ENCODE measurements around the gene DSCAM.
"Not testable (repeated sequence)": the region's sequence is repeated elsewhere in the genome, so short reads cannot be mapped to it uniquely, and the experiment has no call there.

Gene DSCAM

DNA sequence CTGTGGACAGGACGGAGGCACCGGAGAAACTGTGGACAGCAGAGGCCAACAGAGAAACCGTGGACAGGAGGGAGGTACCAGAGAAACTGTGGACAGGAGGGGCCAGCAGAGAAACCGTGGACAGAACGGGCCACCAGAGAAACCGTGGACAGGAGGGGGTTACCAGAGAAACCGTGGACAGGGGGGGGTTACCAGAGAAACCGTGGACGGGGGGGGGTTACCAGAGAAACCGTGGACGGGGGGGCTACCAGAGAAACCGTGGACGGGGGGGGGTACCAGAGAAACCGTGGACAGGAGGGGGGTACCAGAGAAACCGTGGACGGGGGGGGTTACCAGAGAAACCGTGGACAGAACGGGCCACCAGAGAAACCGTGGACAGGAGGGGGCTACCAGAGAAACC, 664.5 kb downstream of the DSCAM start:
- not testable (repeated sequence) for H3K4me2 ChIP-seq (ENCODE audit: low read length); H3K56ac ChIP-seq (ENCODE audit: low read length); H2AK5ac ChIP-seq (ENCODE audit: low read length); H3K9ac ChIP-seq (ENCODE audit: low read length); H3K27ac ChIP-seq (ENCODE audit: low read depth, low read length); H4K8ac ChIP-seq (ENCODE audit: low read depth, low read length); DNase-seq; H3K4me1 ChIP-seq (ENCODE audit: control insufficient read depth, low read depth, low read length); H3K23ac ChIP-seq (ENCODE audit: low read length); H3K36me3 ChIP-seq (ENCODE audit: control insufficient read depth, insufficient read depth, low read length); H3K27me3 ChIP-seq (ENCODE audit: insufficient read depth, low read length, poor library complexity); H2BK120ac ChIP-seq (ENCODE audit: low read depth, low read length); H3K18ac ChIP-seq (ENCODE audit: low read length); H2BK5ac ChIP-seq (ENCODE audit: low read length); H3K4ac ChIP-seq (ENCODE audit: low read depth, low read length); H3K79me2 ChIP-seq (ENCODE audit: control insufficient read depth, insufficient read depth, low read length); H4K5ac ChIP-seq (ENCODE audit: low read length); H3K79me1 ChIP-seq (ENCODE audit: low read length); H3K4me3 ChIP-seq (ENCODE audit: low read length); H2BK15ac ChIP-seq (replicated peaks; ENCODE audit: low read depth)
- WGBS (ENCODE audit: extremely low coverage, insufficient coverage, low lambda C conversion rate) = no CpG with 5 or more reads among the region's 19 CpGs

GRCh38 chr21:40179166-40179565, 667.8 kb downstream of the DSCAM start:
- Histone ChIP-seq H4K8ac (ENCODE audit: low read depth, low read length) (no peak overlapping the region), H3K9ac (ENCODE audit: low read length) (no peak overlapping the region), H3K27me3 (ENCODE audit: insufficient read depth, low read length, poor library complexity) (no peaks in the 10 kb centered on the region), H3K56ac (ENCODE audit: low read length) (no peak overlapping the region), H3K18ac (ENCODE audit: low read length) (no peak overlapping the region), H3K4me1 (ENCODE audit: control insufficient read depth, low read depth, low read length) (no peaks in the 10 kb centered on the region), H3K4ac (ENCODE audit: low read depth, low read length) (no peak overlapping the region), H3K79me1 (ENCODE audit: low read length) (no peaks in the 10 kb centered on the region), H2BK5ac (ENCODE audit: low read length) (no peak overlapping the region), H2AK5ac (ENCODE audit: low read length) (no peak overlapping the region), H2BK120ac (ENCODE audit: low read depth, low read length) (no peak overlapping the region), H2BK15ac (replicated peaks; ENCODE audit: low read depth) (no peak overlapping the region), H3K27ac (ENCODE audit: low read depth, low read length) (no peak overlapping the region), H3K79me2 (ENCODE audit: control insufficient read depth, insufficient read depth, low read length) (no peaks in the 10 kb centered on the region), H3K36me3 (ENCODE audit: control insufficient read depth, insufficient read depth, low read length) (no peaks in the 10 kb centered on the region), H4K5ac (ENCODE audit: low read length) (no peak overlapping the region), H3K4me2 (ENCODE audit: low read length) (no peak overlapping the region), H3K4me3 (ENCODE audit: low read length) (no peak overlapping the region), H3K23ac (ENCODE audit: low read length) (no peak overlapping the region)
- no CpG with 5 or more reads among the region's 5 CpGs for WGBS (ENCODE audit: extremely low coverage, insufficient coverage, low lambda C conversion rate)
- no peak for DNase-seq

DNA sequence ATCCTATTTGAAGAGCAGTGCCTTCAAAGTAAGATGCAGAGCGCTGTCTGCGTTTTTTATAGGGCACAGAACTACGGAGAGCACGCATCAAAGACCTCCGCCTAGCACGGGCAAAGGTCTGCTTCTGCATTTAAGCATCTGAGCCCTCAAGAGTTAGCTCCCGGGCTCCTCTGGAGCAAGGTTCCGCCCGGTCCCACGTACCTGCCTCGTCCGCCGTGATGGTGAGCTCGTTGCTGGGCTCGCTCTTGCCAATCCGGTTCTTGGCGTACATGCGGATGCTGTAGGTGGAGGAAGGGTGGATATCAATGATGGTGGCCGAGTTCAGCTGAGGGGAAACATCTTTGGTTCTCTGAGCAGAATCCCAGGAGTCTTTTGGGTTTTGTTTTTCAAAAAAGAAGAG, 668.2 kb downstream of the DSCAM start:
- H2BK5ac ChIP-seq (ENCODE audit: low read length) = no peak overlapping the region
- no peak overlapping the region for H2BK120ac ChIP-seq (ENCODE audit: low read depth, low read length)
- H3K4me1 ChIP-seq (ENCODE audit: control insufficient read depth, low read depth, low read length) = no peaks in the 10 kb centered on the region
- no peak overlapping the region for H3K4me3 ChIP-seq (ENCODE audit: low read length)
- no peak overlapping the region for H3K27ac ChIP-seq (ENCODE audit: low read depth, low read length)
- H4K5ac ChIP-seq (ENCODE audit: low read length) = no peak overlapping the region
- no peak overlapping the region for H3K4me2 ChIP-seq (ENCODE audit: low read length)
- H3K4ac ChIP-seq (ENCODE audit: low read depth, low read length) = no peak overlapping the region
- H3K9ac ChIP-seq (ENCODE audit: low read length) = no peak overlapping the region
- no peaks in the 10 kb centered on the region for H3K79me1 ChIP-seq (ENCODE audit: low read length)
- no peak overlapping the region for H3K56ac ChIP-seq (ENCODE audit: low read length)
- no peaks in the 10 kb centered on the region for H3K27me3 ChIP-seq (ENCODE audit: insufficient read depth, low read length, poor library complexity)
- DNase-seq = no peak
- no peak overlapping the region for H3K23ac ChIP-seq (ENCODE audit: low read length)
- H3K36me3 ChIP-seq (ENCODE audit: control insufficient read depth, insufficient read depth, low read length) = no peaks in the 10 kb centered on the region
- no peaks in the 10 kb centered on the region for H3K79me2 ChIP-seq (ENCODE audit: control insufficient read depth, insufficient read depth, low read length)
- H3K18ac ChIP-seq (ENCODE audit: low read length) = no peak overlapping the region
- no peak overlapping the region for H2BK15ac ChIP-seq (replicated peaks; ENCODE audit: low read depth)
- no CpG with 5 or more reads among the region's 19 CpGs for WGBS (ENCODE audit: extremely low coverage, insufficient coverage, low lambda C conversion rate)
- no peak overlapping the region for H4K8ac ChIP-seq (ENCODE audit: low read depth, low read length)
- no peak overlapping the region for H2AK5ac ChIP-seq (ENCODE audit: low read length)

DNA sequence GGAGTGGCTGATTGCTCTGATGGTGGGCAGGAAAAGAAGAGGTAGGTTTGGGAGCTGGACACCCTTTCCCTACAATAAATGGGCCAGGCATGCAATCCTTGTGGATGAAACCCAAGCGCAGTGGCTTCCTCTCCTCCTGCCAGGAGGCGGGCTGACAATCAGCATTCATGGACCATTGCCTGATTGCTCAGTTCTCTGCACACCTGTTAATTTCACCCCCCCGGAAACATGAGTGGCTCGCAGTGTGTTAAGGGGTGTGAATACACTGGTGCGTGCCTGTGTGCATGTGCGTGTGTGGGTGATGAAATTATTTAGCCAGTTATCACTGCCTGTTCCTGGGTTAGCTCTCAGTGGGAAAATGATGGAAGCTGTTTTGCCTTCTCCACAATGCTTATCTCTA, 669.0 kb downstream of the DSCAM start:
- H3K4me2 ChIP-seq (ENCODE audit: low read length) = no peak overlapping the region
- no peak overlapping the region for H4K5ac ChIP-seq (ENCODE audit: low read length)
- no peak overlapping the region for H3K9ac ChIP-seq (ENCODE audit: low read length)
- H4K8ac ChIP-seq (ENCODE audit: low read depth, low read length) = no peak overlapping the region
- H3K23ac ChIP-seq (ENCODE audit: low read length) = no peak overlapping the region
- H3K79me2 ChIP-seq (ENCODE audit: control insufficient read depth, insufficient read depth, low read length) = no peaks in the 10 kb centered on the region
- no peak overlapping the region for H3K4ac ChIP-seq (ENCODE audit: low read depth, low read length)
- no peak overlapping the region for H3K4me3 ChIP-seq (ENCODE audit: low read length)
- H2BK120ac ChIP-seq (ENCODE audit: low read depth, low read length) = no peak overlapping the region
- WGBS (ENCODE audit: extremely low coverage, insufficient coverage, low lambda C conversion rate) = no CpG with 5 or more reads among the region's 6 CpGs
- H2AK5ac ChIP-seq (ENCODE audit: low read length) = no peak overlapping the region
- H3K27me3 ChIP-seq (ENCODE audit: insufficient read depth, low read length, poor library complexity) = no peaks in the 10 kb centered on the region
- H3K27ac ChIP-seq (ENCODE audit: low read depth, low read length) = no peak overlapping the region
- H3K56ac ChIP-seq (ENCODE audit: low read length) = no peak overlapping the region
- no peak overlapping the region for H3K18ac ChIP-seq (ENCODE audit: low read length)
- DNase-seq = no peak
- H2BK5ac ChIP-seq (ENCODE audit: low read length) = no peak overlapping the region
- no peaks in the 10 kb centered on the region for H3K4me1 ChIP-seq (ENCODE audit: control insufficient read depth, low read depth, low read length)
- H3K36me3 ChIP-seq (ENCODE audit: control insufficient read depth, insufficient read depth, low read length) = no peaks in the 10 kb centered on the region
- no peak overlapping the region for H2BK15ac ChIP-seq (replicated peaks; ENCODE audit: low read depth)
- no peaks in the 10 kb centered on the region for H3K79me1 ChIP-seq (ENCODE audit: low read length)

DNA sequence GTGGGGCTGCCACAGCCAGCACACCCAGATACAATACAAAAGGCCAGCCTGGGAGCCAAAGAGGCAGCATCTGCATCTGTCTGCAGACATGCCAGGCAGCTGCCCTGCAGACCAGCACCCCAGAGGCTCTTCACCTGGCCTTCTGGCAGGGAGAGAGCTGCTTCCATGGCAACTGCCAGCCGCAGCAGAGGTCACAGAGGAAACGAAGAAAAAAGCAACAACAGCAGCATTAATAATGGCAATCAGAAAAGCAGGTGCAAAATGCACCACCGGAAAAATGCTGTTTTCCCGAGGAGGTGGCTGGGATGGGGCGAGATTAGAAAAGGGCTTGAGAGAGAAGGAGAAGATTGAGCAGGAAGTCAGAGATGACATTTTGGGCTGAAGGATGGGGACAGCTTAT, 670.2 kb downstream of the DSCAM start:
- Histone ChIP-seq H3K23ac (ENCODE audit: low read length) (no peak overlapping the region), H2AK5ac (ENCODE audit: low read length) (no peak overlapping the region), H3K27me3 (ENCODE audit: insufficient read depth, low read length, poor library complexity) (no peaks in the 10 kb centered on the region), H2BK15ac (replicated peaks; ENCODE audit: low read depth) (no peak overlapping the region), H2BK120ac (ENCODE audit: low read depth, low read length) (no peak overlapping the region), H3K56ac (ENCODE audit: low read length) (no peak overlapping the region), H3K4me2 (ENCODE audit: low read length) (no peak overlapping the region), H3K4me3 (ENCODE audit: low read length) (no peak overlapping the region), H3K27ac (ENCODE audit: low read depth, low read length) (no peak overlapping the region), H3K79me2 (ENCODE audit: control insufficient read depth, insufficient read depth, low read length) (no peaks in the 10 kb centered on the region), H3K4me1 (ENCODE audit: control insufficient read depth, low read depth, low read length) (no peaks in the 10 kb centered on the region), H3K4ac (ENCODE audit: low read depth, low read length) (no peak overlapping the region), H3K9ac (ENCODE audit: low read length) (no peak overlapping the region), H3K18ac (ENCODE audit: low read length) (no peak overlapping the region), H3K79me1 (ENCODE audit: low read length) (no peaks in the 10 kb centered on the region), H4K5ac (ENCODE audit: low read length) (no peak overlapping the region), H2BK5ac (ENCODE audit: low read length) (no peak overlapping the region), H4K8ac (ENCODE audit: low read depth, low read length) (no peak overlapping the region), H3K36me3 (ENCODE audit: control insufficient read depth, insufficient read depth, low read length) (no peaks in the 10 kb centered on the region)
- WGBS (ENCODE audit: extremely low coverage, insufficient coverage, low lambda C conversion rate) = no CpG with 5 or more reads among the region's 5 CpGs
- DNase-seq = no peak

DNA sequence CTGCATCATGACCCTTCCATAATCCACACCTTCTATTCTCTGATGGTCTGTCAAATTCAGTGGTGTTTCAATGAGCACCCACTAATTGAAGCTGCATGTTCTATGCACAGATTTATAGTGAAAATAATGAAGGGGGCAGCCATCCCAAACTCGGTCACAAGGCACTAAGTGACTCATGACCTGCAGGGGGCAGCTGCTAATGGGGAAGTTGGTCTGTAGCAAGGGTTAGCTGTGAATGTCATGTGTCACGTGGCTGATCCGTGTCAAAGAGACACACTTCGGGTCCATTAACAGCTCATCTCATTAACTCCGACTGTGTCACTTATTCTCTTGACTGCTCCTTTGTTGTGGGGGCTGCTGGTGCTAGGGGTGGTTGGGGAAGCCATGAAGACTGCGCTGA, 673.1 kb downstream of the DSCAM start:
- Histone ChIP-seq H2BK15ac (replicated peaks; ENCODE audit: low read depth) (no peak overlapping the region), H4K5ac (ENCODE audit: low read length) (no peak overlapping the region), H3K18ac (ENCODE audit: low read length) (no peak overlapping the region), H2BK5ac (ENCODE audit: low read length) (no peak overlapping the region), H3K27me3 (ENCODE audit: insufficient read depth, low read length, poor library complexity) (no peaks in the 10 kb centered on the region), H3K9ac (ENCODE audit: low read length) (no peak overlapping the region), H4K8ac (ENCODE audit: low read depth, low read length) (no peak overlapping the region), H3K79me1 (ENCODE audit: low read length) (no peaks in the 10 kb centered on the region), H3K4me3 (ENCODE audit: low read length) (no peak overlapping the region), H2AK5ac (ENCODE audit: low read length) (no peak overlapping the region), H3K36me3 (ENCODE audit: control insufficient read depth, insufficient read depth, low read length) (no peaks in the 10 kb centered on the region), H3K4ac (ENCODE audit: low read depth, low read length) (no peak overlapping the region), H3K4me1 (ENCODE audit: control insufficient read depth, low read depth, low read length) (no peaks in the 10 kb centered on the region), H3K79me2 (ENCODE audit: control insufficient read depth, insufficient read depth, low read length) (no peaks in the 10 kb centered on the region), H3K4me2 (ENCODE audit: low read length) (no peak overlapping the region), H3K56ac (ENCODE audit: low read length) (no peak overlapping the region), H3K23ac (ENCODE audit: low read length) (no peak overlapping the region), H2BK120ac (ENCODE audit: low read depth, low read length) (no peak overlapping the region), H3K27ac (ENCODE audit: low read depth, low read length) (no peak overlapping the region)
- DNase-seq = peak; percentile 65
- WGBS (ENCODE audit: extremely low coverage, insufficient coverage, low lambda C conversion rate) = no CpG with 5 or more reads among the region's 6 CpGs
